ENCODE data around the gene CALCOCO1. TPM values are rescaled to one million over a fixed set of nuclear protein-coding genes. Genes with fewer than 3 reads are reported as not detected.

CALCOCO1 gene
- total RNA-seq, 4 donors from 2014 or later, result 149 to 263 (median 237) TPM

DNA sequence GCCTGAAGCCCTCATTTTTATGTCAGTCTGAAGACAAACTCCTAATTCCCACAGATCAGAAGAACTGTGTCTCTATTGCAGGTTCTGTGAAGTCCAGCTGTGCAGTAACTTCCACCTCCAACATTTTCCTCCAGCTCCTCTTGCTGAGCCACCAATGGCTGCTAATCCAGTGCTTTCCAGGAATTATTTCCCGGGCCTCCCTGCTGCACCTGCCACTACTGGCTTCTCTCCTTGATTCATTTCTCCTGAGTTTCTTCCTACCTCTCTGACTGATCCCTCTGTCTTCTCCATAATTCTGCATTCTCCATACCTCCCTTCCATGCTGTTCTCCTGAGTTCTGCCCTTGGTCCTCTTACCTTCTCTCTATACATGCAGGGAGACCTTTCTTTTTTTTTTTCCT, 21.2 kb downstream of the CALCOCO1 start:
- no peak for TF ChIP-seq CTCF (IDR thresholded peaks at IDR 0.05; ENCODE audit: low read depth)

DNA sequence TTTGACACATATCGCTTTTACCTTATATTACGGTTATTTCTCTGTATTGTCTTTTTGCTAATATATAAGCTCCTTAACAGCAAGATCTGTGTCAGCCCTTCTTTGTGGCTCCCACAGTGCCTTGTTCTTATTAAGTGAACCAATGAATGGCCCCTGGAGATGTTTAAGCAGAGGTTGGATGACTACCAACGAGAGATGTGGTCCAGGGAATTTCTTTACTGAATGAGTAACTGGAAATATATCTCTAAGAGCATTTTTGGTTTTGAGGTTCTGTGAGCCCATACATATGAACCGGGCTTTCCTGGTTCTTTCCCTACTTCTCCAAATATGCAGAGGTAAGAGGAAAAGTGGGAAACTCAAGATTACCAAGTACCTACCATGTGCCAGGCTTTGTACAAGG, 23.5 kb downstream of the CALCOCO1 start:
- TF ChIP-seq CTCF (IDR thresholded peaks at IDR 0.05; ENCODE audit: low read depth), result no peak

GRCh38 chr12:53701518-53702264, 25.6 kb downstream of the CALCOCO1 start:
- TF ChIP-seq CTCF (IDR thresholded peaks at IDR 0.05; ENCODE audit: low read depth), result no peak

DNA sequence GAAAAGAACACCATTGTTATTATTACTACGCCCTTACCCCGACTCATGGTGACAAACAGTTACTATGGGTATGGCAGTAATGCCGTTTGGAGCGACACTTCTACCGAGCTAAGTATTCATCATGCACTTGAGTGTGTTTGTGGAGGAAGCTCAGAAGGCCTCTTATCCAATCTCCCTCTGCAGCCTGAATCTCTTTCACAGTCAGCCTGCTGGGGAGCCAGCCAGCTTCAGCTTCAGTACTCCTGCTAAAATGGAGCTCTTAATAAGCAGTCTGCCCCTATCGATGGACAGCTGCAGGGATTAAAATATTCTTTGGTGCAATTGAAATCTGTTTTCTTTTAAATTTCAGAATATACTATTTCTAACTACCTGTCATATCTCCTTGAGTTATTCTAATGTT, 26.7 kb downstream of the CALCOCO1 start:
- TF ChIP-seq CTCF (IDR thresholded peaks at IDR 0.05; ENCODE audit: low read depth), result no peak

- no peak for TF ChIP-seq CTCF (IDR thresholded peaks at IDR 0.05; ENCODE audit: low read depth)
Observed at GRCh38 chr12:53699678-53700025, 27.6 kb downstream of the CALCOCO1 start.

DNA sequence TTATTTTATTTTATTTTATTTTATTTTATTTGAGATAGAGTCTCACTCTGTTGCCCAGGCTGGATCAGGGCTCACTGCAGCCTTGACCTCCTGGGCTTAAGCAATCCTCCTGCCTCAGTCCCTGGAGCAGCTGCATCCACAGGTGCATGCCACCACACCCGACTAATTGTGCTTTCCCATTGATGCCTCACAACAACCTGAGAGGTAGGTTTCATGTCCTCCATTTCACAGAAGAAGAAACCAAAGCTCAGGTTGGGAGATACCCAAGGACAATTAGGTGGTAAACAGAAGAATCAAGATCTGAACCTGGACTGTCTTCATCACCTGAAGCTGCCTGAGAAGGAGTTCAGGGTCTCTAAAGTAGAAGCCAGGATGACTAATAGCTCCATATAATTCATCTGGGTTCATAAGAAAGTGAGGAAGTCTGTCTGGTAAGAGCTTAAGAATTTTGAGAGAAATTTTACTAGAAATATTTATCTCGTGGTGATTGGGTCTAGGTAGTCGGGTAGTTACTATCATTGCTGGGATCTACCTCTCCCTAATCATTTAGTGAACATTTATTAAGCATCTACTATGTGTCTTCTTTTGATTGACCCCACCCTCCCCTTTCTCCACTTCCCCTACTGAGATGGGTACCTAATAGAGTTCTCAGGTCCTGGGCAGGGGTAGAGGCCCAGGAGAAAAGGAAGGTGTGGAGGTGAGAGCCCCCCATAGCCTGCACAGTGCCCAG, 28.1 kb downstream of the CALCOCO1 start:
- TF ChIP-seq CTCF (IDR thresholded peaks at IDR 0.05; ENCODE audit: low read depth), result no peak

DNA sequence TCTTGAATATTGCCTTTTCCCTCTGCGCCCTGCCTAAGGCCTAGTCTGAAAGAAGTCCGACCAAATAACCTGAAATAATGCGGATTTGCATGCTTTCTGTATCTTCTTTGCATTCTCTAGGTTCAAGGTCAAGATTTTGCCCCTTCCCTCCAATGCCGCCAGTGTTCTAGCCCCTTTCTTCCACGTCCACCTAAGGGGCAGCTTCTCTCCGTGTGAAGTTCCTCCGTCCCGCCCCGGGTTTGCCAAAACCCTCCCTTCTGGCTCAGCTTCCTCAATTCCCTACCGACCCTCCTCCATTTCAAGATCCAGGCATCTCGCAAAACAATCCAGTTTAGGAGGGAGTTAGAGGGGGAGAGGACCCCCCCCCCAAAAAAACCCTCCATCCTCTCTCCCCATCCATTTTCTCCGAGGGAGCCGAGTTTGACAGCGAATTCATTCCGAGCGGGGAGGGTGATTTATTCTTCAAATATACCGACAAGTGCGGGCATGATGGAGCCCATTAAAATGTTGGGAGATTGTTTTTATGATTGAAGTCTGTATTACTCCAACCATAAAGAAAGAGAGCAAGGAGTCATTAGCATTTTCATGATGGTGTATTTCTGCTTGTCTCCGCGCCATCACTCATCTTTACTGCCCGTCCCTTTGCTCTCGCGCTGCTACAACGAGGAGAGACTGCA, 30.5 kb downstream of the CALCOCO1 start:
- no peak for TF ChIP-seq CTCF (IDR thresholded peaks at IDR 0.05; ENCODE audit: low read depth)
